ENCODE measurements around the gene WDR37. TPM values are rescaled to one million over a fixed set of nuclear protein-coding genes. Genes with fewer than 3 reads are reported as not detected.

The WDR37 gene
- total RNA-seq, 6 experiments from 2014 or later: 17.0 to 22.8 (median 18.8) TPM

GRCh38 chr10:1123198-1123597, 67.0 kb downstream of the WDR37 start:
- no peak for TF ChIP-seq CTCF (IDR thresholded peaks at IDR 0.05)
- Mint-ChIP-seq H3K4me3 (no peak overlapping the region), H3K27ac (no peak overlapping the region), H3K27me3 (ENCODE audit: insufficient read depth) (peaks cover 3% of the 10 kb centered on the region; the same call in 1 of the 2 replicates), H3K9me3 (no peaks in the 10 kb centered on the region), H3K4me1 (ENCODE audit: low read depth) (no peaks in the 10 kb centered on the region), H3K36me3 (ENCODE audit: low read depth) (peaks cover 18% of the 10 kb centered on the region)
- no peak for DNase-seq

DNA sequence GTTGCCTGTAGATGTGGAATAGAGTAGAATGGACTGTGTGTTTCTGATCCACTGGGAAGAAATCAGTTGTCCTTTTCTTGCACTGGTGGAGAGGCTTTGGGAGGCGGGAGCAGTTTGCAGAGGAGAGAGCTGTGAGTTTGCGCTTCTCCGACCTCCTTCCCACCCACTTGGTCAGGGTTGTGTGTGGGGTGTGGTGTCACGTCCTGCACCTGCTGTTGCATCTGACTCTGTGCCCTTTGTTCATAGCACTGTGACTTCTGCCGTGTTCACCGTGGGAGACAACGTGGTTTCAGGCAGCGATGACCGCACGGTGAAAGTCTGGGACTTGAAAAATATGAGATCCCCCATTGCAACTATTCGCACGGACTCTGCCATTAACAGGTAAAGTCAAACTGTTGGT, 67.8 kb downstream of the WDR37 start:
- DNase-seq: no peak
- peaks cover 18% of the 10 kb centered on the region for H3K36me3 Mint-ChIP-seq (ENCODE audit: low read depth)
- peaks cover 3% of the 10 kb centered on the region; the same call in 1 of the 2 replicates for H3K27me3 Mint-ChIP-seq (ENCODE audit: insufficient read depth)
- H3K27ac Mint-ChIP-seq: no peak overlapping the region
- H3K9me3 Mint-ChIP-seq: no peaks in the 10 kb centered on the region
- TF ChIP-seq CTCF (IDR thresholded peaks at IDR 0.05): no peak
- no peaks in the 10 kb centered on the region for H3K4me1 Mint-ChIP-seq (ENCODE audit: low read depth)
- no peak overlapping the region for H3K4me3 Mint-ChIP-seq

- no peak for DNase-seq
- no peak overlapping the region for H3K27ac Mint-ChIP-seq
Measured at GRCh38 chr10:1124796-1125195, 68.6 kb downstream of the WDR37 start.

DNA sequence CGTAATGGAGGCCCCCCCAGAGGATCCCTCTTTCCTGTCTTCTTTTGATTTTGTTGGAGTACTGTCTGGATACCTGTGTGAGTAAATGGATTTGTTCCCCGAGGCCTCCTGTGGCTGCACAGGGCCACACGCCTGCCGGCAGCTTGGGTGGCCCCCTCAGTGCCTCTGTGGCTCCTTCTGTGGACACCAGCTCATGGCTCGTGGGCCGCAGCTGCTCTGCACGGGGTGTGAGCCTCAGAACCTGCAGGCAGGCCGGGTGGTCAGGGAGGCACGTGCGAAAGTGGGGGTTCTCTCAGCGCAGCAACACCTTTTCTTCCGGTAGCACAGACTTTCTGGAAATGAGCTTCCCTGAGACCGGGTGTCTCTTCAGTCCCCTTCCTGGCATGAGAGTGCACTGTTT, 70.3 kb downstream of the WDR37 start:
- peaks cover 3% of the 10 kb centered on the region; the same call in 1 of the 2 replicates for H3K27me3 Mint-ChIP-seq (ENCODE audit: insufficient read depth)
- peaks cover 39% of the 10 kb centered on the region for H3K36me3 Mint-ChIP-seq (ENCODE audit: low read depth)
- H3K4me3 Mint-ChIP-seq: no peak overlapping the region
- H3K4me1 Mint-ChIP-seq (ENCODE audit: low read depth): no peaks in the 10 kb centered on the region
- DNase-seq: no peak
- H3K9me3 Mint-ChIP-seq: no peaks in the 10 kb centered on the region
- TF ChIP-seq CTCF (IDR thresholded peaks at IDR 0.05): no peak
- H3K27ac Mint-ChIP-seq: no peak overlapping the region

More at GRCh38 chr10:1124796-1125195, 68.6 kb downstream of the WDR37 start:
- no peak for TF ChIP-seq CTCF (IDR thresholded peaks at IDR 0.05)
- H3K27me3 Mint-ChIP-seq (ENCODE audit: insufficient read depth): peaks cover 3% of the 10 kb centered on the region; the same call in 1 of the 2 replicates
- no peaks in the 10 kb centered on the region for H3K9me3 Mint-ChIP-seq
- H3K4me3 Mint-ChIP-seq: no peak overlapping the region
- H3K4me1 Mint-ChIP-seq (ENCODE audit: low read depth): no peaks in the 10 kb centered on the region
- H3K36me3 Mint-ChIP-seq (ENCODE audit: low read depth): peaks cover 25% of the 10 kb centered on the region

DNA sequence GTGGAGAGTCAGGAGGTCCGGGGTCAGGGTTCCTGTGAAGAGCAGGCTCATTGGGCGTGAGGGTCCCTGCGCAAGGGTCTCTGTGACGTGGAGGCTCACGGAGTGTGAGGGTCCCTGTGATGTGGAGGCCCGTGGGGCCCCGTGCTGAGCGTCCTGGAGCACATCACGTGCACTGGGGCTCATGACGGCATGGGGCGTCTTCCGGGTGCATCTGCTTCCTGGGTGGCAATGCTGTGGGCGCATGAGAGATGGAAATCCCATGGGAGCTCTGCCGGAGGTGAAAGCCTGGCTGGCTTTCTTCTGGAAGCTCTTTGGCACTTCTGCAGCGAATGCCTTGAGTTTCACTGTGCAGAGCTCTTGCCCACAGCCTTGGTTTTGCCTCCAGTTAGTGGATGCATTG, 71.4 kb downstream of the WDR37 start:
- no peak for TF ChIP-seq CTCF (IDR thresholded peaks at IDR 0.05)
- Mint-ChIP-seq H3K27ac (no peak overlapping the region), H3K4me3 (no peak overlapping the region), H3K36me3 (ENCODE audit: low read depth) (peaks cover 32% of the 10 kb centered on the region), H3K27me3 (ENCODE audit: insufficient read depth) (no peaks in the 10 kb centered on the region), H3K4me1 (ENCODE audit: low read depth) (no peaks in the 10 kb centered on the region), H3K9me3 (no peaks in the 10 kb centered on the region)
- no peak for DNase-seq

DNA sequence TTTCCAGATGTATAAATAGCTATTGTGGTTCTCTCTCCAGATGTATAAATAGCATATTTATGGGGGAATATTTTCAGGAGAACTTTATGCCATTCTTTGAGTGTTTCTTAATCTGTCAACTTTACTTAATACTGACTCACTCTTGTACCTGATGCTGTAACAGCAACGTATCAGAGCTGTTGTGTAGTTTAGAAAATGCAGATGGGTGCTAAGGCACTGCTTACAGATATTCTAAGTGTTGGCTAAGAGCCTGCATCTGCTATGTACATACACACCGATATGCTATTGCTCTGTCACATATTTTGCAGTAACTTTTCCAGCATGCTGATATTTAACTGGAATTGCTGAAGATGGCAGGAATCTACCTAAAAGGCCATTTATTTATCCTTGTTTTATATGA, 71.9 kb downstream of the WDR37 start:
- Mint-ChIP-seq H3K4me1 (ENCODE audit: low read depth) (no peaks in the 10 kb centered on the region), H3K27ac (no peak overlapping the region), H3K36me3 (ENCODE audit: low read depth) (peaks cover 31% of the 10 kb centered on the region), H3K4me3 (no peak overlapping the region), H3K9me3 (no peaks in the 10 kb centered on the region), H3K27me3 (ENCODE audit: insufficient read depth) (no peaks in the 10 kb centered on the region)
- TF ChIP-seq CTCF (IDR thresholded peaks at IDR 0.05): no peak
- DNase-seq: no peak
